ENCODE results near the gene HIVEP2.

Gene HIVEP2

DNA sequence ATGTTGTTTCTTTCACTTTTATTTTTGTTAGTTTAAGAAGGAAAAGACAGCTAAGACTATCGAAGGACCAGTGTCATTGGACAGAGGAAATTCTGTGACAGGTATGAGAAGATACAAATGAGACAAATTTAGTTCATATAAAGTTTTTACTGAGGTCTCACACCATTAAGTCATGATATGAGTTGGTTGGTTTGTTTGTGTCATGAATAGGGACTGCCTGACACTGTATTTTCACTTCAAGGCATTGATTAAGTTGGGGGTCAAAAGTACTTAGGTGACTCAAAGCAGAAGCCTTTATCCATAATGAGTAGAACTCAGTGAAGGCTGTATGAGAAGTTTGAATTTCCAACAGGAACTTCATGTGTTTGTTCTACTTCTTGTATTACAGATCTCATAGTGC, 21.3 kb upstream of the HIVEP2 start:
- TF ChIP-seq, protein P1, sequence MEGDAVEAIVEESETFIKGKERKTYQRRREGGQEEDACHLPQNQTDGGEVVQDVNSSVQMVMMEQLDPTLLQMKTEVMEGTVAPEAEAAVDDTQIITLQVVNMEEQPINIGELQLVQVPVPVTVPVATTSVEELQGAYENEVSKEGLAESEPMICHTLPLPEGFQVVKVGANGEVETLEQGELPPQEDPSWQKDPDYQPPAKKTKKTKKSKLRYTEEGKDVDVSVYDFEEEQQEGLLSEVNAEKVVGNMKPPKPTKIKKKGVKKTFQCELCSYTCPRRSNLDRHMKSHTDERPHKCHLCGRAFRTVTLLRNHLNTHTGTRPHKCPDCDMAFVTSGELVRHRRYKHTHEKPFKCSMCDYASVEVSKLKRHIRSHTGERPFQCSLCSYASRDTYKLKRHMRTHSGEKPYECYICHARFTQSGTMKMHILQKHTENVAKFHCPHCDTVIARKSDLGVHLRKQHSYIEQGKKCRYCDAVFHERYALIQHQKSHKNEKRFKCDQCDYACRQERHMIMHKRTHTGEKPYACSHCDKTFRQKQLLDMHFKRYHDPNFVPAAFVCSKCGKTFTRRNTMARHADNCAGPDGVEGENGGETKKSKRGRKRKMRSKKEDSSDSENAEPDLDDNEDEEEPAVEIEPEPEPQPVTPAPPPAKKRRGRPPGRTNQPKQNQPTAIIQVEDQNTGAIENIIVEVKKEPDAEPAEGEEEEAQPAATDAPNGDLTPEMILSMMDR (conservative IDR thresholded peaks at IDR 0.05; ENCODE audit: low read depth, low read length), result no peak
- H3K4me3 ChIP-seq (ENCODE audit: low read length), result no peak overlapping the region
- no peak for DNase-seq (ENCODE audit: low read depth)

DNA sequence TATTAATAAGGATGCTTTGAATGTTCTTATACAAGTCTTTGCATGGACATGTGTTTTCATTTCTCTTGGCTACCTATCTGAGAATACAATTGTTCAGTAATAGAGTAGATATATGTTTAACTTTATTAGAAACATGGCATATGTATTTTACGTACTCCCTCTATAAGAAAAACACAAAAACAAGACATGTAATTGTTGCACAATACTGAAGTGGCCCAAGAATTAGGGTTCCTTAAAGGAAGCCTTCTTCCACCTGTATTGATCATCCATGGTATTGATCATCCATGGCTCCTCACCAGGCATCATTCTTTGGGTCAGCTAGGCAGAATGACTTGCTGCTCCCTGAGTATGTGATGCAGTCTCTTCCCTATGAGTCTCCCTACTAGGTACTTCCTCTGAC, 20.2 kb upstream of the HIVEP2 start:
- H3K4me3 ChIP-seq (ENCODE audit: low read length), result no peak overlapping the region
- TF ChIP-seq, protein P1 (conservative IDR thresholded peaks at IDR 0.05; ENCODE audit: low read depth, low read length), result no peak
- DNase-seq (ENCODE audit: low read depth), result no peak

DNA sequence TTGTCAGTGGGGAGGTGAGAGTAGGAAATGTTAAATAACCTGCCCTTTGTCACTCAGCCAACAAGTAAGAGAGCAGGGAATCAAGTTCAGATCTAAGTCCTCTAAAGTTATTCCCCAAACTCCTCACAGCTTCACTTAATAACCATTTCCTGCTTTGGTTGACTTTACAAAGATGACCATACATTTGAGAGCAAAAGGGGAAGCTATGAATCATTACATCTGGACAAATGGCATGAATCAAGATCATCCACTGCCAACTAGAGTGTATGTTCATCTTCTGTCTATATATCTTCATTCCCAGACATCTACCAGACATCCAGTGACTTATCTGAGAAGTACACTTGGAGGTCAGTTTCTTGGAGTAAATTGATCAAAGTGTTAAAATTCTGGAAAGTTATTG, 15.1 kb upstream of the HIVEP2 start:
- H3K4me3 ChIP-seq (ENCODE audit: low read length), result no peak overlapping the region
- TF ChIP-seq, protein P1 (conservative IDR thresholded peaks at IDR 0.05; ENCODE audit: low read depth, low read length), result no peak
- DNase-seq (ENCODE audit: low read depth), result no peak

DNA sequence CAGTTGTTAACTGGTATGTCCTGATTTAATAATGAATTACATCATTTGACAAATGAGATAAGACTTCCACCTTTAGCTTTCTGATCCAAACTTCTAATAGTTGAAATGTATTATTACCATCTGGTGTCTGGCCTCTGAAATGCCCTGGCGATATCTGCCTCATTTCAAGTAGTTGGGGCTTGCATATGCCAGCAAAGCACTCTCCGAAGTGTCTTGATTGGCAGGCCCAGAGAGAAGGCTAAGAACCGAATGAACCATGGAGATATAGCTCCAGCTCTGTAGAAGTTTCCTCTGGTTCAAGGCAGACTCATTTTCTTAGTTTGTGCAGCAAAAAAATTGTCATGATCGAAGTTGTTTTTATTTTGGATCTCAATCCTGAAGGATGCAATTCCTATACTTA, 13.4 kb upstream of the HIVEP2 start:
- DNase-seq (ENCODE audit: low read depth), result no peak
- no peak overlapping the region for H3K4me3 ChIP-seq (ENCODE audit: low read length)
- TF ChIP-seq, protein P1 (conservative IDR thresholded peaks at IDR 0.05; ENCODE audit: low read depth, low read length), result no peak

DNA sequence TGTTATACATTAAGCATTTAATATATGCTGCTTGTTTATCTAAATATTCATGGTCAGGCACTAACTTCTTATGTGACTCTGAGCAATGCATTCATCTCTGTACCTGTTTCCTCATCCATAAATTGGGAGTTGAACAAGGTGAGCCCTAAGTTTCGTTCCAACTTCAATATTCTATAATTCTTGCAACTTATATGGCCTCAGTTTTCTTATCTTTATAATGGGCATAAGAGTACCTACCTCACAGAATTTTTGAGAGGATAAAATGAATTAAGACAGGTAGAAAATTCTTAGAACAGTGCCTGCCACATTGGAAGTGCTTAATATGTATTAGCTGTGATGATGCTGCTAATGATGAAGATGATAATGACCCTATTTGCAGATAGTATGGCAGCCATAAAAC, 11.8 kb upstream of the HIVEP2 start:
- DNase-seq (ENCODE audit: low read depth), result no peak
- TF ChIP-seq, protein P1 (conservative IDR thresholded peaks at IDR 0.05; ENCODE audit: low read depth, low read length), result no peak
- no peak overlapping the region for H3K4me3 ChIP-seq (ENCODE audit: low read length)

DNA sequence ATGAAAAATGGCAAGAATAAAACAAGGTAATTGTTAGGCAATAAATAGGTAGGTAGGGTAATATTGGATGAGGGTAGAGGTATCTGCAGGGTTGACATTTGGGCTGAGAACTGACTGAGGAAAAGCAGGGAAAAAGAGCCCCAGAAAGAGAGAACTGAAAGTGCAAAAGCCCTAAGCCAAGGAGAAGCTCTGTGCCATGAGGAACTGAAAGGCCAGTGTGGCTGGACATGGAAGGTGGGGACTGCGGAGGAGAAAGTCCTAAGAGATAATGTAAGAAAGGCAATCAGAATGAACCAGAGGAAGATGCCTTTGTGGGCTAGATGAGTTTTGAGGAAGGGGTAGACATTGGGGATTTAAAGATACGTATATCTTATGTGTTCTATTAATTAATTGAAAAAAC, 9.9 kb upstream of the HIVEP2 start:
- H3K4me3 ChIP-seq (ENCODE audit: low read length), result no peak overlapping the region
- DNase-seq (ENCODE audit: low read depth), result no peak
- TF ChIP-seq, protein P1 (conservative IDR thresholded peaks at IDR 0.05; ENCODE audit: low read depth, low read length), result no peak

DNA sequence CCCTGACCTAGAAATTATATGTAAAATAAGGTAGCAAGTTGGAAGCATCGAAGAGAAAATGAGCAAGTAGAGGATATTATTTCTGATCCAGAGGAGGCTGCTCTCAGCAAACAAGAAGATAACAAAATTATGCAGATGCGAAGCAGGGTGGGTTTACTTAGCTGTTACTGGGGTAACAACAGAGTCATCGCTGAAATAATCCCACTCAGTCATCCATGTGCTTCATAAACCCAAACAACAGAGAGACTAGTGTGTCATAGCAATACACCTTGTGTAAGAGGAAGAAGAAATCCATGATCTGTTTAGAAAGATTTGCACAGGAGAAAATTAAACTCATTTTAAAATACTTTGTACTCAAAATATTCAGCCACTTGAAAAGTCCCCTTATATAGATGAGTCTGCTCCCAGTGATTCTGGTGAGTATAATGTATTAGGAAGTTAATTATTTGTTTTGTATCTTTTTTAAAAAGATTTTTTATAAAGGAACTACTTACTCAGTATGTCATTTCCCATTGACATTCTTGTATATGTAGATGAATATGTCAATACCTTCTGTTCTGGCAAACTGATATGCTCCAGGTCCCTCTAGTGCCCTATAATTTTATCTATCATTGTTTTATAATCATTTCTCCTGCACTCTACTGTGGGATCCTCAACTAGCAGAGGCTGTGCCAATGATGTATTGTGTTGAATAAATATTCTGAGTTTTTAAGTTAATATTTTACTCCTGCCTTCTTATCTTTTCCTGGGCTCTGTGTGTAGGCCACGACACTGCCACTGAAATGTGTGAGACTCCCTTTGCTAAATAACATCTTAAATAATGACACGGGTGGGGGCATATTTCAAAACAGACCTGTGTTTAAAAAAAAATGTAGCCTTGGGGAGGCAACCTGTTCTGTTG, 8.6 kb upstream of the HIVEP2 start:
- H3K4me3 ChIP-seq (ENCODE audit: low read length), result no peak overlapping the region
- no peak for DNase-seq (ENCODE audit: low read depth)
- TF ChIP-seq, protein P1 (conservative IDR thresholded peaks at IDR 0.05; ENCODE audit: low read depth, low read length), result no peak

Data from retinal pigment epithelial cell (primary cell).